ENCODE data around the gene DPM1. TPM values are rescaled to one million over a fixed set of nuclear protein-coding genes. Genes with fewer than 3 reads are reported as not detected.

The DPM1 gene
- polyA plus RNA-seq, 1 donor from 2014 or later, result 137 TPM

DNA sequence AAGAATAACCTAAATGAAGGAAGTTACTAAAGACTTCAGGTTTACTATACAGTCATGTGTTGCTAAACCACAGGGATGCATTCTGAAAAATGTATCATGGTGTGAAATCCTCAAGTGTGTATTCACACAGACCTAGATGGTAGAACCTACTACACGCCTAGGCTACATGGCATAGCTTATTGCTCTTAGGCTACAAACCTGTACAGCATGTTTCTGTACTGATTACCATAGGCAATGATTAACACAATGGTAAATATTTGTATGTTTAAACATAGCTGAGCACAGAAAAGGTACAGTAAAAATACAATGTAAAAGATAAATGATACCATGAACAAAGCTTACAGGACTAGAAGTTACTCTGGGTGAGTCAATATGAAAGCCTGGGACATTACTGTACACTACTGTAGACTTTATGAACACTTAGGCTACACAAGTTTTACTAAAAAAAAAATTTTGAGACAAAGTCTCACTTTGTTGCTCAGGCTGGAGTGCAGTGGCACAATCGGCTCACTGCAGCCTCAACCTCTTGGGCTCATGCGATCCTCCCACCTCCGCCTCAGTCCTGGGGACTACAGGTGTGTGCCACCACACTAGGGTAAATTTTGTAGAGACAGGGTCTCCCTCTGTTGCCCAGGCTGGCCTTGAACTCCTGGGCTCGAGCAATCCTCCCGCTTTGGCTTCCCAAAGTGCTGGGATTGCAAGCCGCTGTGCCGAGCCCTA, 63.1 kb downstream of the DPM1 start:
- Histone ChIP-seq H3K4me3 (ENCODE audit: low read length) (no peak overlapping the region), H3K27me3 (ENCODE audit: insufficient read depth, low read depth, low read length) (no peaks in the 10 kb centered on the region), H3K9me3 (ENCODE audit: low read length) (no peaks in the 10 kb centered on the region), H2AFZ (ENCODE audit: low read depth, low read length) (no peak overlapping the region), H3K4me2 (ENCODE audit: low read length) (no peak overlapping the region), H3K36me3 (ENCODE audit: insufficient read depth, low read length) (peaks cover 16% of the 10 kb centered on the region), H3F3A (ENCODE audit: insufficient read depth, low read length, poor library complexity, severe bottlenecking) (no peaks in the 10 kb centered on the region), H3K79me2 (replicated peaks; ENCODE audit: insufficient read depth, low read length) (peaks cover 29% of the 10 kb centered on the region), H4K20me1 (ENCODE audit: insufficient read depth) (peaks cover 10% of the 10 kb centered on the region), H3K9me2 (ENCODE audit: insufficient read depth, low read length) (no peaks in the 10 kb centered on the region), H3K27ac (ENCODE audit: low read length) (no peak overlapping the region), H3K9ac (ENCODE audit: low read length) (no peak overlapping the region)
- TF ChIP-seq, protein P1, sequence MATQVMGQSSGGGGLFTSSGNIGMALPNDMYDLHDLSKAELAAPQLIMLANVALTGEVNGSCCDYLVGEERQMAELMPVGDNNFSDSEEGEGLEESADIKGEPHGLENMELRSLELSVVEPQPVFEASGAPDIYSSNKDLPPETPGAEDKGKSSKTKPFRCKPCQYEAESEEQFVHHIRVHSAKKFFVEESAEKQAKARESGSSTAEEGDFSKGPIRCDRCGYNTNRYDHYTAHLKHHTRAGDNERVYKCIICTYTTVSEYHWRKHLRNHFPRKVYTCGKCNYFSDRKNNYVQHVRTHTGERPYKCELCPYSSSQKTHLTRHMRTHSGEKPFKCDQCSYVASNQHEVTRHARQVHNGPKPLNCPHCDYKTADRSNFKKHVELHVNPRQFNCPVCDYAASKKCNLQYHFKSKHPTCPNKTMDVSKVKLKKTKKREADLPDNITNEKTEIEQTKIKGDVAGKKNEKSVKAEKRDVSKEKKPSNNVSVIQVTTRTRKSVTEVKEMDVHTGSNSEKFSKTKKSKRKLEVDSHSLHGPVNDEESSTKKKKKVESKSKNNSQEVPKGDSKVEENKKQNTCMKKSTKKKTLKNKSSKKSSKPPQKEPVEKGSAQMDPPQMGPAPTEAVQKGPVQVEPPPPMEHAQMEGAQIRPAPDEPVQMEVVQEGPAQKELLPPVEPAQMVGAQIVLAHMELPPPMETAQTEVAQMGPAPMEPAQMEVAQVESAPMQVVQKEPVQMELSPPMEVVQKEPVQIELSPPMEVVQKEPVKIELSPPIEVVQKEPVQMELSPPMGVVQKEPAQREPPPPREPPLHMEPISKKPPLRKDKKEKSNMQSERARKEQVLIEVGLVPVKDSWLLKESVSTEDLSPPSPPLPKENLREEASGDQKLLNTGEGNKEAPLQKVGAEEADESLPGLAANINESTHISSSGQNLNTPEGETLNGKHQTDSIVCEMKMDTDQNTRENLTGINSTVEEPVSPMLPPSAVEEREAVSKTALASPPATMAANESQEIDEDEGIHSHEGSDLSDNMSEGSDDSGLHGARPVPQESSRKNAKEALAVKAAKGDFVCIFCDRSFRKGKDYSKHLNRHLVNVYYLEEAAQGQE (IDR thresholded peaks at IDR 0.05; ENCODE audit: borderline replicate concordance), result no peak
- TF ChIP-seq EZH2 (IDR thresholded peaks at IDR 0.05; ENCODE audit: borderline replicate concordance, insufficient read depth, low read length, poor library complexity, severe bottlenecking) (no peak), TAF1 (IDR thresholded peaks at IDR 0.05; ENCODE audit: low read depth) (no peak), EP300 (conservative IDR thresholded peaks at IDR 0.05; ENCODE audit: poor library complexity, severe bottlenecking) (no peak), CTCF (IDR thresholded peaks at IDR 0.05; ENCODE audit: poor library complexity, severe bottlenecking) (no peak), MXI1 (conservative IDR thresholded peaks at IDR 0.05; ENCODE audit: poor library complexity, severe bottlenecking) (no peak), POLR2AphosphoS5 (IDR thresholded peaks at IDR 0.05) (no peak), RAD21 (conservative IDR thresholded peaks at IDR 0.05) (no peak), SMC3 (conservative IDR thresholded peaks at IDR 0.05; ENCODE audit: poor library complexity) (no peak)

DNA sequence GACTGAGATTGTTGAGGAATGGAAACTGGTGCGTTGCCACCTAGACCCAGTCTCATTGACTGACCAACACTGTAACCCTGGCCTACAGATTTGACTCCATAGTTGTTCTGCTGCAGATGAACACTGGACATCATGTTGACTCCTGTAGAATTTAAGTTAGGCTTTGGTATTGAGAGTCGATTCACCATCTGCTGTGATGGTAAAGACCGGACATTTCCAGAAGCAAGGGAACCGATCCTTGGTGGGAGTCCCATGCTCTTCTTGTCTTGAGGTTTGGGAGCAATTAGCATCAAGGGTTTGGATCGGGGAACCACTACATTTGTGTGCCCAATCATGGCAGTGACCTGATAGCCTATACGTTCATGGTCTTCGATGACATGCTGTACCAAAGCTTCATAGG, 64.7 kb downstream of the DPM1 start:
- no peak overlapping the region for H3K9ac ChIP-seq (ENCODE audit: low read length)
- H3K79me2 ChIP-seq (replicated peaks; ENCODE audit: insufficient read depth, low read length), result peaks cover 15% of the 10 kb centered on the region
- no peaks in the 10 kb centered on the region for H3K9me2 ChIP-seq (ENCODE audit: insufficient read depth, low read length)
- no peaks in the 10 kb centered on the region for H3F3A ChIP-seq (ENCODE audit: insufficient read depth, low read length, poor library complexity, severe bottlenecking)
- H4K20me1 ChIP-seq (ENCODE audit: insufficient read depth), result peaks cover 7% of the 10 kb centered on the region
- no peaks in the 10 kb centered on the region for H3K27me3 ChIP-seq (ENCODE audit: insufficient read depth, low read depth, low read length)
- no peaks in the 10 kb centered on the region for H3K9me3 ChIP-seq (ENCODE audit: low read length)
- H3K36me3 ChIP-seq (ENCODE audit: insufficient read depth, low read length), result peaks cover 12% of the 10 kb centered on the region
- H3K4me2 ChIP-seq (ENCODE audit: low read length), result no peak overlapping the region
- no peak overlapping the region for H3K27ac ChIP-seq (ENCODE audit: low read length)
- no peak overlapping the region for H2AFZ ChIP-seq (ENCODE audit: low read depth, low read length)
- H3K4me3 ChIP-seq (ENCODE audit: low read length), result no peak overlapping the region
- TF ChIP-seq POLR2AphosphoS5 (IDR thresholded peaks at IDR 0.05) (no peak), TAF1 (IDR thresholded peaks at IDR 0.05; ENCODE audit: low read depth) (no peak), SMC3 (conservative IDR thresholded peaks at IDR 0.05; ENCODE audit: poor library complexity) (no peak), EZH2 (IDR thresholded peaks at IDR 0.05; ENCODE audit: borderline replicate concordance, insufficient read depth, low read length, poor library complexity, severe bottlenecking) (no peak), CTCF (IDR thresholded peaks at IDR 0.05; ENCODE audit: poor library complexity, severe bottlenecking) (no peak), RAD21 (conservative IDR thresholded peaks at IDR 0.05) (no peak)
